Psoas muscle (tissue), 8 donors: ENCODE measurements around the gene SH3GLB2. TPM values are rescaled to one million over a fixed set of nuclear protein-coding genes. Genes with fewer than 3 reads are reported as not detected.

Experiments
- ATAC-seq, 4 donors: fragments of 200-7000 bp; cut with Tn5 transposase; one replicate each; pipeline ENCODE4 v1.9.1; 2020; ENCODE audit warnings: moderate library complexity in 3 of 4, mild to moderate bottlenecking in 2 of 4
- DNase-seq, 2 donors: peaks; one replicate each; pipeline ENCODE4 v3.0.0-alpha.2; 2020
- H3K27ac ChIP-seq: fragments of 200-600 bp; one replicate; pipeline ENCODE4 v1.8.0; 2022
- H3K27me3 ChIP-seq, 3 donors: fragments of 200-600 bp in 1 of 3; one replicate each; pipeline versions ENCODE4 v1.6.1 to v1.8.0; 2013 to 2022; ENCODE audit warnings: low read length in 2 of 3, mild to moderate bottlenecking in 2 of 3, moderate library complexity in 1 of 3; ENCODE audit not compliant: insufficient read depth in 3 of 3
- H3K36me3 ChIP-seq, 2 donors: fragments of 200-600 bp in 1 of 2; one replicate each; pipeline versions ENCODE4 v1.6.1 to v1.8.0; 2013 to 2022; ENCODE audit warnings: low read depth in 1 of 2, mild to moderate bottlenecking in 1 of 2, moderate library complexity in 1 of 2; ENCODE audit not compliant: insufficient read depth in 1 of 2
- H3K4me1 ChIP-seq: fragments of 200-600 bp; one replicate; pipeline ENCODE4 v1.8.0; 2022
- H3K4me3 ChIP-seq: fragments of 200-600 bp; one replicate; pipeline ENCODE4 v1.8.0; 2022; ENCODE audit warnings: mild to moderate bottlenecking
- H3K9me3 ChIP-seq: fragments of 200-600 bp; one replicate; pipeline ENCODE4 v1.8.0; 2022
- CTCF ChIP-seq: fragments of 200-600 bp; IDR thresholded peaks from one replicate; pipeline ENCODE4 v1.8.0; 2022; ENCODE audit warnings: antibody characterized with exemption
- WGBS, 3 donors: extraction: QIAGEN DNeasy Blood & Tissue Kit; methylation state at CpG; one replicate each; pipeline versions ENCODE4 v1.1.6 to v1.1.7; 2013; 5-methylcytosine and 5-hydroxymethylcytosine counted together
- intact Hi-C, 2 donors: fragments of 100-400 bp; cut with DNase I; formaldehyde crosslinking; loops; one replicate each; pipeline versions ENCODE4 v1.11.0 to v1.14.2; 2022
- polyA plus RNA-seq, 3 donors: library from polyadenylated mRNA; stranded (reverse); fragments of 200-250 nt; gene quantifications; one replicate each; pipeline ENCODE4 v1.2.3, GENCODE V29; 2013
- total RNA-seq, 4 donors: library from RNA; stranded (reverse); fragmentation: NEBNext Ultra II Directional in 2 of 4; extraction: Animal tissue kit (Norgen Biotek cat#: 25700) in 2 of 4; gene quantifications; one replicate each; pipeline versions ENCODE4 v1.2.1 to v1.2.4, GENCODE V29; 2021 to 2023
- donor health status: healthy with polysubstance abuse.
- donor health status: DM: no; HTN: no; CAD: no; lungs with moderate emphysema.
- donor health status: Bipolar disorder and iron deficiency.
- donor health status: healthy.
- donor health status: DM: yes; HTN: yes; CAD: no.
- donor health status: DM: no; HTN: no; CAD: no.
- donor health status: DM: no; HTN: no; CAD: no.
- donor health status: DM: yes; HTN: yes; CAD: no.

The SH3GLB2 gene
- total and polyA plus RNA-seq, 7 donors: 22.2 to 56.8 (median 33.8) TPM

- intact Hi-C loops: no loop called here
- Histone ChIP-seq H3K9me3 (no peaks in the 10 kb centered on the region), H3K27ac (no peak overlapping the region), H3K4me1 (no peaks in the 10 kb centered on the region), H3K36me3 (peaks cover 3 to 91% of the 10 kb centered on the region in 2 donors), H3K27me3 (no peaks in the 10 kb centered on the region), H3K4me3 (no peak overlapping the region)
- no peak for ATAC-seq
- 96 to 98% (median 97%) methylated on average over 8 of the region's 8 CpGs for WGBS, 3 donors
- no peak for DNase-seq
- no peak for TF ChIP-seq CTCF
These were observed 36.4 kb upstream of the SH3GLB2 start for GRCh38 chr9:129064499-129064908.

- Histone ChIP-seq H3K27me3 (no peaks in the 10 kb centered on the region), H3K36me3 (peaks cover 3 to 85% of the 10 kb centered on the region in 2 donors), H3K27ac (no peak overlapping the region), H3K4me1 (no peaks in the 10 kb centered on the region), H3K4me3 (no peak overlapping the region), H3K9me3 (no peaks in the 10 kb centered on the region)
- ATAC-seq (no peak), DNase-seq (no peak)
- TF ChIP-seq CTCF: no peak
- 78 to 85% (median 78%) methylated on average over 7 to 9 of the region's 9 CpGs for WGBS, 3 donors
- intact Hi-C loops: no loop called here
These were observed 34.9 kb upstream of the SH3GLB2 start for GRCh38 chr9:129063061-129063460.

- DNase-seq (no peak), ATAC-seq (no peak)
- intact Hi-C loops: no loop called here
- H3K27ac ChIP-seq: no peak overlapping the region
- TF ChIP-seq CTCF: no peak
- H3K4me1 ChIP-seq: no peaks in the 10 kb centered on the region
- no peak overlapping the region for H3K4me3 ChIP-seq
- H3K9me3 ChIP-seq: no peaks in the 10 kb centered on the region
- H3K27me3 ChIP-seq: no peaks in the 10 kb centered on the region
- peaks cover 0 to 87% of the 10 kb centered on the region in 2 donors for H3K36me3 ChIP-seq
- 93 to 96% (median 94%) methylated on average over 9 to 12 of the region's 12 CpGs for WGBS, 3 donors
These were observed 32.9 kb upstream of the SH3GLB2 start for GRCh38 chr9:129060991-129061390.

GRCh38 chr9:129059796-129060785, 32.0 kb upstream of the SH3GLB2 start:
- peaks cover 0 to 81% of the 10 kb centered on the region in 2 donors for H3K36me3 ChIP-seq
- H3K4me1 ChIP-seq: no peaks in the 10 kb centered on the region
- no peak overlapping the region for H3K4me3 ChIP-seq
- no peak overlapping the region for H3K27ac ChIP-seq
- ATAC-seq: no peak
- no peak for DNase-seq
- 92 to 94% (median 93%) methylated on average over 35 to 37 of the region's 37 CpGs for WGBS, 3 donors
- intact Hi-C loops: no loop called here
- no peaks in the 10 kb centered on the region for H3K9me3 ChIP-seq
- H3K27me3 ChIP-seq: no peaks in the 10 kb centered on the region
- TF ChIP-seq CTCF: no peak
